IMR-90 (cell line): ENCODE data around the gene SH3BGRL3. TPM values are rescaled to one million over a fixed set of nuclear protein-coding genes. Genes with fewer than 3 reads are reported as not detected.

ENCODE experiments used
- ATAC-seq: fragments of 200-7000 bp; cut with Tn5 transposase; 2 replicates; pipeline ENCODE4 v1.9.1; 2020; ENCODE audit warnings: low read depth, mild to moderate bottlenecking, moderate library complexity
- BruUV-seq: library from RNA; stranded (reverse); fragments of 400-500 nt; replicated peaks from 2 replicates; lab custom pipeline; 2021; lab: Mats Ljungman, UMichigan
- CTCF ChIA-PET: fragments of 300-600 bp; formaldehyde crosslinking; extraction: SDS; loops from one replicate; lab custom pipeline; 2021; ENCODE audit warnings: antibody characterized with exemption; lab: Yijun Ruan, JAX
- POLR2A ChIA-PET: fragments of 300-600 bp; sonication (Branson Sonifier 250); formaldehyde crosslinking; loops from one replicate; lab custom pipeline; 2022; ENCODE audit warnings: antibody characterized with exemption; ENCODE audit not compliant: unreplicated experiment; lab: Charles Lee
- DNase-seq: peaks from one replicate; pipeline ENCODE4 v3.0.0; 2013
- H2AFZ ChIP-seq: replicated peaks from 2 replicates; pipeline ENCODE3; 2013; ENCODE audit warnings: low read length, mild to moderate bottlenecking; ENCODE audit not compliant: poor library complexity
- H2AK5ac ChIP-seq: 2 replicates; pipeline ENCODE4 v1.6.1; 2013; ENCODE audit warnings: low read depth, low read length, inconsistent platforms
- H2AK9ac ChIP-seq: replicated peaks from 2 replicates; pipeline ENCODE3; 2013; ENCODE audit warnings: mild to moderate bottlenecking, low read depth, low read length, moderate library complexity; ENCODE audit not compliant: poor library complexity
- H2BK120ac ChIP-seq: 2 replicates; pipeline ENCODE4 v1.6.1; 2013; ENCODE audit warnings: low read depth, low read length, inconsistent platforms
- H2BK15ac ChIP-seq: 3 replicates; pipeline ENCODE4 v1.6.1; 2013; ENCODE audit warnings: low read depth, low read length, inconsistent platforms
- H2BK20ac ChIP-seq: 2 replicates; pipeline ENCODE4 v1.6.1; 2013; ENCODE audit warnings: low read depth, mild to moderate bottlenecking, inconsistent platforms, low read length, moderate library complexity
- H2BK5ac ChIP-seq: 2 replicates; pipeline ENCODE4 v1.6.1; 2013; ENCODE audit warnings: mild to moderate bottlenecking, low read depth, low read length, inconsistent platforms; ENCODE audit not compliant: poor library complexity, severe bottlenecking
- H3K14ac ChIP-seq: replicated peaks from 2 replicates; pipeline ENCODE4 v1.6.1; 2013; ENCODE audit warnings: low read depth, low read length, inconsistent platforms
- H3K18ac ChIP-seq: 2 replicates; pipeline ENCODE4 v1.6.1; 2013; ENCODE audit warnings: low read depth, low read length, control low read depth
- H3K23ac ChIP-seq: 2 replicates; pipeline ENCODE4 v1.6.1; 2013; ENCODE audit warnings: low read depth, low read length, inconsistent platforms
- H3K27ac ChIP-seq: 2 replicates; pipeline ENCODE4 v1.5.1; 2013; ENCODE audit warnings: mild to moderate bottlenecking, control low read depth, low read length; ENCODE audit not compliant: insufficient read depth
- H3K27me3 ChIP-seq: 2 replicates; pipeline ENCODE4 v1.6.1; 2013; ENCODE audit warnings: low read length; ENCODE audit not compliant: control insufficient read depth, insufficient read depth
- H3K36me3 ChIP-seq: 2 replicates; pipeline ENCODE4 v1.6.1; 2013; ENCODE audit warnings: low read length, mixed read lengths; ENCODE audit not compliant: control insufficient read depth, insufficient read depth
- H3K4ac ChIP-seq: 2 replicates; pipeline ENCODE4 v1.6.1; 2013; ENCODE audit warnings: low read depth, low read length, inconsistent platforms
- H3K4me1 ChIP-seq: 2 replicates; pipeline ENCODE4 v1.6.1; 2013; ENCODE audit warnings: low read length, mixed read lengths; ENCODE audit not compliant: control insufficient read depth, insufficient read depth
- H3K4me2 ChIP-seq: 2 replicates; pipeline ENCODE4 v1.6.1; 2013; ENCODE audit warnings: low read depth, mild to moderate bottlenecking, control low read depth, low read length, moderate library complexity
- H3K4me3 ChIP-seq: 2 replicates; pipeline ENCODE4 v1.5.1; 2013; ENCODE audit warnings: low read depth, mild to moderate bottlenecking, control low read depth, low read length, moderate library complexity; ENCODE audit not compliant: insufficient read depth
- H3K56ac ChIP-seq: 2 replicates; pipeline ENCODE4 v1.6.1; 2013; ENCODE audit warnings: low read length, inconsistent platforms; ENCODE audit not compliant: insufficient read depth; ENCODE audit errors: extremely low read depth
- H3K79me1 ChIP-seq, 2 experiments: 2 replicates each; pipeline ENCODE4 v1.6.1; 2013; ENCODE audit warnings: low read length in 2 of 2, inconsistent platforms in 1 of 2, low read depth in 1 of 2
- H3K9ac ChIP-seq: 2 replicates; pipeline ENCODE4 v1.6.1; 2013; ENCODE audit warnings: low read depth, low read length, control low read depth
- H3K9me1 ChIP-seq: 2 replicates; pipeline ENCODE4 v1.6.1; 2013; ENCODE audit warnings: low read length, inconsistent platforms; ENCODE audit not compliant: insufficient read depth
- H3K9me3 ChIP-seq: 2 replicates; pipeline ENCODE4 v1.6.1; 2013; ENCODE audit warnings: low read length; ENCODE audit not compliant: control insufficient read depth, insufficient read depth
- H4K20me1 ChIP-seq: 2 replicates; pipeline ENCODE4 v1.6.1; 2013; ENCODE audit warnings: low read length, inconsistent platforms; ENCODE audit not compliant: insufficient read depth
- H4K5ac ChIP-seq: 2 replicates; pipeline ENCODE4 v1.6.1; 2013; ENCODE audit warnings: mild to moderate bottlenecking, low read depth, low read length, control low read depth
- H4K8ac ChIP-seq, 2 experiments: 2 replicates each; pipeline ENCODE4 v1.6.1; 2013; ENCODE audit warnings: low read depth in 2 of 2, low read length in 2 of 2, control low read depth in 1 of 2, inconsistent platforms in 1 of 2
- H4K91ac ChIP-seq: 2 replicates; pipeline ENCODE4 v1.6.1; 2013; ENCODE audit warnings: low read depth, low read length, inconsistent platforms; ENCODE audit not compliant: insufficient read depth
- BHLHE40 ChIP-seq: fragments of 150-350 bp; IDR thresholded peaks from 2 replicates; pipeline ENCODE4 v1.6.1; 2016; ENCODE audit warnings: mild to moderate bottlenecking, low read depth, low read length
- CEBPB ChIP-seq: IDR thresholded peaks from 2 replicates; pipeline ENCODE4 v1.6.1; 2012; ENCODE audit warnings: low read depth, low read length, improper control_type of control experiment
- FOS ChIP-seq: fragments of 150-350 bp; IDR thresholded peaks from 2 replicates; pipeline ENCODE4 v1.6.1; 2016; ENCODE audit warnings: low read depth, low read length
- MAFK ChIP-seq: IDR thresholded peaks from 2 replicates; pipeline ENCODE4 v1.6.1; 2012; ENCODE audit warnings: low read depth, low read length, improper control_type of control experiment
- MXI1 ChIP-seq: IDR thresholded peaks from 2 replicates; pipeline ENCODE4 v1.6.1; 2012; ENCODE audit warnings: low read depth, mild to moderate bottlenecking, low read length, moderate library complexity, borderline replicate concordance
- NFE2L2 ChIP-seq: fragments of 150-350 bp; IDR thresholded peaks from 2 replicates; pipeline ENCODE4 v1.6.1; 2016; ENCODE audit warnings: low read depth, mild to moderate bottlenecking, low read length
- RCOR1 ChIP-seq: IDR thresholded peaks from 2 replicates; pipeline ENCODE4 v1.6.1; 2012; ENCODE audit warnings: mild to moderate bottlenecking, low read length, improper control_type of control experiment; ENCODE audit not compliant: insufficient replicate concordance
- SMC3 ChIP-seq: fragments of 150-350 bp; IDR thresholded peaks from 2 replicates; pipeline ENCODE4 v1.6.1; 2016; ENCODE audit warnings: low read depth, mild to moderate bottlenecking, antibody characterized with exemption, low read length, moderate library complexity
- USF2 ChIP-seq: fragments of 150-350 bp; IDR thresholded peaks from 2 replicates; pipeline ENCODE4 v1.6.1; 2017; ENCODE audit warnings: mild to moderate bottlenecking, antibody characterized with exemption, low read length, low read depth
- WGBS, 2 experiments: methylation state at CpG; one replicate each; pipeline versions ENCODE4 v1.1.5 to v1.1.7; 2013; ENCODE audit warnings: missing lambda C conversion rate in 2 of 2; ENCODE audit not compliant: insufficient read length in 1 of 2; ENCODE audit errors: extremely low coverage in 2 of 2; 5-methylcytosine and 5-hydroxymethylcytosine counted together
- dilution Hi-C: fragments of 300-500 bp; cut with HindIII; formaldehyde crosslinking; loops from one replicate; pipeline ENCODE4 v1.14.3; 2018; ENCODE audit warnings: low sequenced_read_pairs; ENCODE audit not compliant: unreplicated experiment
- in situ Hi-C: fragments of 300-500 bp; cut with MboI; formaldehyde crosslinking; loops from 3 replicates; pipeline ENCODE4 v1.14.3; 2019; ENCODE audit warnings: low sequenced_read_pairs, inconsistent platforms, mixed read lengths
- intact Hi-C: fragments of 100-400 bp; cut with micrococcal nuclease; formaldehyde crosslinking; loops from 2 replicates; pipeline ENCODE4 v1.10.0; 2022
- polyA plus RNA-seq, 3 experiments: library from polyadenylated mRNA; depleted of rRNA; stranded (reverse); fragments of >200 nt; gene quantifications; 2 replicates each; pipeline ENCODE4 v1.2.3, GENCODE V29; 2012; ENCODE audit warnings: low replicate concordance in 1 of 3
- total RNA-seq: library from RNA; depleted of rRNA; stranded (reverse); fragments of >200 nt; gene quantifications from 2 replicates; pipeline ENCODE4 v1.2.3, GENCODE V29; 2012

SH3BGRL3 gene
- total and polyA plus RNA-seq, 2 of the 4 experiments (the other 2 are of a cell fraction) = 35.0 to 483 TPM

- H3K79me1 ChIP-seq = peaks cover 24 to 54% of the 10 kb centered on the region in 2 experiments
- no peaks in the 10 kb centered on the region for H3K36me3 ChIP-seq
- H3K9me3 ChIP-seq = no peaks in the 10 kb centered on the region
- H2BK120ac ChIP-seq = peak overlapping the region; percentile 51; the same call in 1 of the 2 replicates
- peak overlapping the region; percentile 59; the same call in 1 of the 2 replicates for H3K23ac ChIP-seq
- H3K4me2 ChIP-seq = peak overlapping the region; percentile 34; the same call in 1 of the 2 replicates
- no peak overlapping the region for H2AK5ac ChIP-seq
- H3K9ac ChIP-seq = no peak overlapping the region
- H2AK9ac ChIP-seq = no peak overlapping the region
- intact Hi-C loops (loop anchor here (10.0 kb wide), 1 partner anchor 133 kb away; no protein-coding TSS in a partner anchor), dilution Hi-C loops (no loop called here), in situ Hi-C loops (no loop called here)
- H4K8ac ChIP-seq = peak overlapping the region in 1 of 2 experiments; percentile 10; a peak in 1 of 4 replicates
- H2BK5ac ChIP-seq = peak overlapping the region; percentile 29
- H3K27me3 ChIP-seq = no peaks in the 10 kb centered on the region
- H3K4me1 ChIP-seq = peaks cover 4% of the 10 kb centered on the region
- no TSS peak for BruUV-seq
- no CpG with 5 or more reads among the region's 6 CpGs for WGBS, 2 experiments
- H3K4me3 ChIP-seq = no peak overlapping the region
- no peak overlapping the region for H2BK15ac ChIP-seq
- H3K27ac ChIP-seq = no peak overlapping the region
- no peak overlapping the region for H2AFZ ChIP-seq
- POLR2A ChIA-PET = no interaction called here
- ATAC-seq = no peak
- no peak overlapping the region for H3K56ac ChIP-seq
- peak overlapping the region; percentile 24; the same call in 1 of the 2 replicates for H3K4ac ChIP-seq
- TF ChIP-seq MAFK = peak; percentile 73
- no peak for TF ChIP-seq USF2
- peak; percentile 97 for TF ChIP-seq NFE2L2
- TF ChIP-seq FOS = no peak
- no peak for TF ChIP-seq CEBPB
- no peak for TF ChIP-seq SMC3
- TF ChIP-seq MXI1 = no peak
- TF ChIP-seq RCOR1 = no peak
- no peak for TF ChIP-seq BHLHE40
- no peak overlapping the region for H4K91ac ChIP-seq
- no peak overlapping the region; the same call in 1 of the 2 replicates for H4K5ac ChIP-seq
- H4K20me1 ChIP-seq = no peaks in the 10 kb centered on the region
- no peak overlapping the region for H2BK20ac ChIP-seq
- peak overlapping the region; percentile 20; the same call in 1 of the 2 replicates for H3K18ac ChIP-seq
- peaks cover 6% of the 10 kb centered on the region; the same call in 1 of the 2 replicates for H3K9me1 ChIP-seq
- 0 out of 2 replicates have a peak overlapping the region, but pooled peaks have one; percentile 10 for H3K14ac ChIP-seq
- DNase-seq = peak; percentile 33
- CTCF ChIA-PET = interaction anchor here (1.6 kb wide), 1 partner anchor 42 kb away, joined by 3 read pairs; no protein-coding TSS in a partner anchor
These were observed 42.5 kb upstream of the SH3BGRL3 start for GRCh38 chr1:26237230-26237966.
